NCI-H146 treated with DMSO at 0.1 percent for 48 hours (cell line): ENCODE results near the gene GABRB2.
"Not testable (repeated sequence)": the region's sequence is repeated elsewhere in the genome, so short reads cannot be mapped to it uniquely, and the experiment has no call there.

Experiments
- DNase-seq: peaks from one replicate; lab custom pipeline; 2025; ENCODE audit not compliant: unreplicated experiment; lab: John Stamatoyannopoulos, UW

GABRB2 gene

GRCh38 chr5:161256957-161257356, 289.6 kb downstream of the GABRB2 start:
- no peak for DNase-seq

GRCh38 chr5:161252955-161253354, 293.6 kb downstream of the GABRB2 start:
- DNase-seq: not testable (repeated sequence)

GRCh38 chr5:161246749-161247148, 299.8 kb downstream of the GABRB2 start:
- DNase-seq: no peak

- DNase-seq: not testable (repeated sequence)
Measured at GRCh38 chr5:161245846-161246245, 300.7 kb downstream of the GABRB2 start.
